ENCODE measurements around the gene CHP1.

The CHP1 gene

GRCh38 chr15:41301587-41301986 is 70.5 kb downstream of the CHP1 start:
- no peak overlapping the region for H2AK5ac ChIP-seq (ENCODE audit: low read depth, low read length)
- no peaks in the 10 kb centered on the region for H3K9me3 ChIP-seq (replicated peaks in 1 of 2; ENCODE audit: control insufficient read depth in 2 of 2, insufficient read depth in 1 of 2, low read depth in 1 of 2, low read length in 2 of 2)
- H3K18ac ChIP-seq (ENCODE audit: low read length): no peak overlapping the region
- no peak overlapping the region for H2BK120ac ChIP-seq (ENCODE audit: low read depth, low read length)
- no peak overlapping the region for H2AFZ ChIP-seq (ENCODE audit: low read length)
- H3K4ac ChIP-seq (ENCODE audit: low read length): no peak overlapping the region
- no peak for DNase-seq (ENCODE audit: low spot score)
- no peak overlapping the region for H4K91ac ChIP-seq (ENCODE audit: low read depth, low read length, poor library complexity)
- no peak overlapping the region for H3K27ac ChIP-seq (replicated peaks; ENCODE audit: low read length)
- H3K27me3 ChIP-seq (ENCODE audit: control insufficient read depth in 3 of 3, insufficient read depth in 3 of 3, low read depth in 1 of 3, low read length in 3 of 3): no peaks in the 10 kb centered on the region
- no peak overlapping the region for H4K8ac ChIP-seq (ENCODE audit: low read depth, low read length)
- no peak overlapping the region for H2BK5ac ChIP-seq (ENCODE audit: low read length)
- H3K4me1 ChIP-seq (ENCODE audit: control insufficient read depth in 2 of 2, insufficient read depth in 1 of 2, low read depth in 1 of 2, low read length in 2 of 2): peaks cover 0 to 4% of the 10 kb centered on the region in 2 donors
- no peak overlapping the region for H3K23ac ChIP-seq (ENCODE audit: low read depth, low read length, poor library complexity)
- H2BK12ac ChIP-seq (ENCODE audit: low read length): no peak overlapping the region
- no peak overlapping the region for H3K4me3 ChIP-seq (ENCODE audit: low read length in 2 of 2)
- H3K36me3 ChIP-seq (replicated peaks in 1 of 2; ENCODE audit: control insufficient read depth in 2 of 2, insufficient read depth in 2 of 2, low read length in 2 of 2): peaks cover 8 to 83% of the 10 kb centered on the region in 2 donors
- H3K79me1 ChIP-seq (ENCODE audit: low read depth, low read length): peaks cover 4% of the 10 kb centered on the region
- H2BK15ac ChIP-seq (ENCODE audit: low read length): no peak overlapping the region
- H3K4me2 ChIP-seq (ENCODE audit: insufficient read depth, low read length, poor library complexity, severe bottlenecking): no peak overlapping the region
- no peak overlapping the region for H3K9ac ChIP-seq (ENCODE audit: low read depth, low read length, poor library complexity)
- WGBS, 2 donors (ENCODE audit: extremely low coverage in 2 of 2, insufficient read length in 2 of 2, insufficient replicate concordance in 1 of 2): no CpG with 5 or more reads among the region's 1 CpG
- H3K14ac ChIP-seq (ENCODE audit: low read length): no peak overlapping the region

- no peak for DNase-seq (ENCODE audit: low spot score)
- H3K9me3 ChIP-seq (replicated peaks in 1 of 2; ENCODE audit: control insufficient read depth in 2 of 2, insufficient read depth in 1 of 2, low read depth in 1 of 2, low read length in 2 of 2): no peaks in the 10 kb centered on the region
Observed at GRCh38 chr15:41304149-41304770, 73.2 kb downstream of the CHP1 start.

GRCh38 chr15:41307679-41308078 is 76.6 kb downstream of the CHP1 start:
- H3K9ac ChIP-seq (ENCODE audit: low read depth, low read length, poor library complexity): no peak overlapping the region
- WGBS, 2 donors (ENCODE audit: extremely low coverage in 2 of 2, insufficient read length in 2 of 2, insufficient replicate concordance in 1 of 2): no CpG with 5 or more reads among the region's 5 CpGs

More at GRCh38 chr15:41304149-41304770, 73.2 kb downstream of the CHP1 start:
- Histone ChIP-seq H3K4me2 (ENCODE audit: insufficient read depth, low read length, poor library complexity, severe bottlenecking) (no peak overlapping the region), H3K27ac (replicated peaks; ENCODE audit: low read length) (no peak overlapping the region), H2BK12ac (ENCODE audit: low read length) (no peak overlapping the region), H3K9ac (ENCODE audit: low read depth, low read length, poor library complexity) (no peak overlapping the region), H3K18ac (ENCODE audit: low read length) (no peak overlapping the region), H3K4me1 (ENCODE audit: control insufficient read depth in 2 of 2, insufficient read depth in 1 of 2, low read depth in 1 of 2, low read length in 2 of 2) (peaks cover 0 to 4% of the 10 kb centered on the region in 2 donors), H3K79me1 (ENCODE audit: low read depth, low read length) (no peaks in the 10 kb centered on the region), H2BK120ac (ENCODE audit: low read depth, low read length) (no peak overlapping the region), H3K4me3 (ENCODE audit: low read length in 2 of 2) (no peak overlapping the region), H4K8ac (ENCODE audit: low read depth, low read length) (no peak overlapping the region), H4K91ac (ENCODE audit: low read depth, low read length, poor library complexity) (no peak overlapping the region), H2BK15ac (ENCODE audit: low read length) (no peak overlapping the region), H2AK5ac (ENCODE audit: low read depth, low read length) (no peak overlapping the region), H3K23ac (ENCODE audit: low read depth, low read length, poor library complexity) (no peak overlapping the region), H2BK5ac (ENCODE audit: low read length) (no peak overlapping the region), H3K14ac (ENCODE audit: low read length) (no peak overlapping the region), H3K36me3 (replicated peaks in 1 of 2; ENCODE audit: control insufficient read depth in 2 of 2, insufficient read depth in 2 of 2, low read length in 2 of 2) (peaks cover 5 to 81% of the 10 kb centered on the region in 2 donors), H2AFZ (ENCODE audit: low read length) (no peak overlapping the region), H3K4ac (ENCODE audit: low read length) (no peak overlapping the region), H3K27me3 (ENCODE audit: control insufficient read depth in 3 of 3, insufficient read depth in 3 of 3, low read depth in 1 of 3, low read length in 3 of 3) (no peaks in the 10 kb centered on the region)
- no CpG with 5 or more reads among the region's 3 CpGs for WGBS, 2 donors (ENCODE audit: extremely low coverage in 2 of 2, insufficient read length in 2 of 2, insufficient replicate concordance in 1 of 2)

GRCh38 chr15:41309226-41309905 is 78.3 kb downstream of the CHP1 start:
- Histone ChIP-seq H3K9ac (ENCODE audit: low read depth, low read length, poor library complexity) (no peak overlapping the region), H2AFZ (ENCODE audit: low read length) (no peak overlapping the region), H2BK12ac (ENCODE audit: low read length) (no peak overlapping the region), H4K91ac (ENCODE audit: low read depth, low read length, poor library complexity) (no peak overlapping the region), H2BK120ac (ENCODE audit: low read depth, low read length) (no peak overlapping the region), H4K8ac (ENCODE audit: low read depth, low read length) (no peak overlapping the region), H2AK5ac (ENCODE audit: low read depth, low read length) (no peak overlapping the region), H3K23ac (ENCODE audit: low read depth, low read length, poor library complexity) (no peak overlapping the region), H3K9me3 (replicated peaks in 1 of 2; ENCODE audit: control insufficient read depth in 2 of 2, insufficient read depth in 1 of 2, low read depth in 1 of 2, low read length in 2 of 2) (no peaks in the 10 kb centered on the region), H3K4me3 (ENCODE audit: low read length in 2 of 2) (no peak overlapping the region), H2BK15ac (ENCODE audit: low read length) (no peak overlapping the region), H3K14ac (ENCODE audit: low read length) (no peak overlapping the region), H3K79me1 (ENCODE audit: low read depth, low read length) (no peaks in the 10 kb centered on the region), H3K18ac (ENCODE audit: low read length) (no peak overlapping the region), H3K4ac (ENCODE audit: low read length) (no peak overlapping the region), H2BK5ac (ENCODE audit: low read length) (no peak overlapping the region), H3K4me1 (ENCODE audit: control insufficient read depth in 2 of 2, insufficient read depth in 1 of 2, low read depth in 1 of 2, low read length in 2 of 2) (peaks cover 0 to 1% of the 10 kb centered on the region in 2 donors), H3K27ac (replicated peaks; ENCODE audit: low read length) (no peak overlapping the region), H3K4me2 (ENCODE audit: insufficient read depth, low read length, poor library complexity, severe bottlenecking) (no peak overlapping the region), H3K36me3 (replicated peaks in 1 of 2; ENCODE audit: control insufficient read depth in 2 of 2, insufficient read depth in 2 of 2, low read length in 2 of 2) (peaks cover 8 to 80% of the 10 kb centered on the region in 2 donors), H3K27me3 (ENCODE audit: control insufficient read depth in 3 of 3, insufficient read depth in 3 of 3, low read depth in 1 of 3, low read length in 3 of 3) (no peaks in the 10 kb centered on the region)
- no peak for DNase-seq (ENCODE audit: low spot score)
- no CpG with 5 or more reads among the region's 2 CpGs for WGBS, 2 donors (ENCODE audit: extremely low coverage in 2 of 2, insufficient read length in 2 of 2, insufficient replicate concordance in 1 of 2)

More at GRCh38 chr15:41307679-41308078, 76.6 kb downstream of the CHP1 start:
- Histone ChIP-seq H3K23ac (ENCODE audit: low read depth, low read length, poor library complexity) (no peak overlapping the region), H2BK12ac (ENCODE audit: low read length) (no peak overlapping the region), H2AK5ac (ENCODE audit: low read depth, low read length) (no peak overlapping the region), H3K79me1 (ENCODE audit: low read depth, low read length) (no peaks in the 10 kb centered on the region), H4K8ac (ENCODE audit: low read depth, low read length) (no peak overlapping the region), H3K14ac (ENCODE audit: low read length) (no peak overlapping the region), H3K4ac (ENCODE audit: low read length) (no peak overlapping the region), H2BK5ac (ENCODE audit: low read length) (no peak overlapping the region), H2BK120ac (ENCODE audit: low read depth, low read length) (no peak overlapping the region), H3K4me1 (ENCODE audit: control insufficient read depth in 2 of 2, insufficient read depth in 1 of 2, low read depth in 1 of 2, low read length in 2 of 2) (peaks cover 0 to 4% of the 10 kb centered on the region in 2 donors), H3K4me3 (ENCODE audit: low read length in 2 of 2) (no peak overlapping the region), H2AFZ (ENCODE audit: low read length) (no peak overlapping the region), H3K9me3 (replicated peaks in 1 of 2; ENCODE audit: control insufficient read depth in 2 of 2, insufficient read depth in 1 of 2, low read depth in 1 of 2, low read length in 2 of 2) (no peaks in the 10 kb centered on the region), H4K91ac (ENCODE audit: low read depth, low read length, poor library complexity) (no peak overlapping the region), H3K18ac (ENCODE audit: low read length) (no peak overlapping the region), H2BK15ac (ENCODE audit: low read length) (no peak overlapping the region), H3K27me3 (ENCODE audit: control insufficient read depth in 3 of 3, insufficient read depth in 3 of 3, low read depth in 1 of 3, low read length in 3 of 3) (no peaks in the 10 kb centered on the region), H3K27ac (replicated peaks; ENCODE audit: low read length) (no peak overlapping the region), H3K36me3 (replicated peaks in 1 of 2; ENCODE audit: control insufficient read depth in 2 of 2, insufficient read depth in 2 of 2, low read length in 2 of 2) (peaks cover 7 to 80% of the 10 kb centered on the region in 2 donors), H3K4me2 (ENCODE audit: insufficient read depth, low read length, poor library complexity, severe bottlenecking) (no peak overlapping the region)
- no peak for DNase-seq (ENCODE audit: low spot score)
